OCI-LY3 (cell line): Measurements from ENCODE around the gene IPO9.

Experiments
- CTCF ChIP-seq: fragments of 200-600, 300-600 bp; sonication (generic); IDR thresholded peaks from 2 replicates; pipeline ENCODE4 v1.5.1; 2014; ENCODE audit warnings: antibody characterized with exemption, low read length, low read depth
- EZH2phosphoT487 ChIP-seq: fragments of 200-600 bp; shearing (Covaris generic); IDR thresholded peaks from 2 replicates; pipeline ENCODE4 v1.6.1; 2018; ENCODE audit warnings: antibody characterized with exemption, mixed run types, low read depth

- TF ChIP-seq CTCF: no peak
- TF ChIP-seq EZH2phosphoT487: no peak
Observed at GRCh38 chr1:201807958-201808632, 20.9 kb upstream of the IPO9 start.
